IPS-NIHi11 (cell line): ENCODE measurements around the gene CBFA2T2.
"Not testable (repeated sequence)": the region's sequence is repeated elsewhere in the genome, so short reads cannot be mapped to it uniquely, and the experiment has no call there.

Experiments used
- DNase-seq: peaks from one replicate; pipeline ENCODE4 v3.0.0; 2012; ENCODE audit warnings: mixed read lengths, low spot score

CBFA2T2 gene

DNA sequence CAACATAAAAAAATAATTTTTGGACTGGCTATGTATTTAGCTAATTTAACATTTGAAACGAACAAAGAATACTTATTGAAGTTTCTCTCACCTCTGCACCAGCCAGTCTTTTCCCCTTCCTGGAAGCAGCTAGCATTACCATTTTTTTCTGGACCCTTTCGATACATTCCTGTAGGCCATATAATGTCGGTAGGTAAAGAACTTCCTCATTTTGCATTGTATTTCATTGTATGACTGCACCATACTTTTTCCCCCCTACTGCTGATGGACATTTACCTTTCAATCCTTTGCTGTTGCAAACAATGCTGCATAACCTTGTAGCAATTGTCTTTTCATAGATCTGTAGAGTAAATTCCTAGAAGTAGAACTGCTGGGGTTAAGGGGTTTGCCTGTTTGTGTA, 17.6 kb downstream of the CBFA2T2 start:
- DNase-seq, result no peak

DNA sequence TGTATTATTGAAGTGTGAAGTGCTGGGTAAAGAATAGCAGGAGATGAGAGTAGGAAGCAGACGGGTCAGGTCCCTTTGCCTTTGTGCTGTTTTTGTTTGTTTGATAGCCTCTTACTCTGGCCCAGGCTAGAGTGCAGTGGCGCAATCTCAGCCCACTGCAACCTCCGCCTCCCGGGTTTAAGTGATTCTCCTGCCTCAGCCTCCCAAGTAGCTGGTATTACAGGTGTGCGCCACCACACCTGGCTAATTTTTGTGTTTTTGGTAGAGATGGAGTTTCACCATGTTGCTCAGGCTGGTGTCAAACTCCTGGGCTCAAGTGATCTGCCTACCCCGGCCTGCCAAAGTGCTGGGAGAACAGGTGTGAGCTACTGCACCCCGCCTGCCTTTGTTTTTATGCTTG, 18.1 kb downstream of the CBFA2T2 start:
- not testable (repeated sequence) for DNase-seq

DNA sequence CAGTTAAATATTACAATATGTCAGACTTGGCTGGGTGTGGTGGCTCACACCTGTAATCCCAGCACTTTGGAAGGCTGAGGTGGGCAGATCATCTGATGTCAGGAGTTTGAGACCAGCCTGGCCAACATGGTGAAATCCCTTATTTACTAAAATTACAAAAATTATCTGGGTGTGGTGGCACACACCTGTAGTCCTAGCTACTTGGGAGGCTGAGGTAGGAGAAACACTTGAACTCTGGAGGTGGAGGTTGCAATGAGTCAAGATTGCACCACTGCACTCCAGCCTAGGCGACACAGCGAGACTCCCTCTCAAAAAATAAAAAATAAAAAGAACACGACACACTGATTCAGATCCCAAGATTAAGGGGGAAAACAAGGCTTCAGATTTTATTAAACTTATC, 19.2 kb downstream of the CBFA2T2 start:
- DNase-seq, result not testable (repeated sequence)

DNA sequence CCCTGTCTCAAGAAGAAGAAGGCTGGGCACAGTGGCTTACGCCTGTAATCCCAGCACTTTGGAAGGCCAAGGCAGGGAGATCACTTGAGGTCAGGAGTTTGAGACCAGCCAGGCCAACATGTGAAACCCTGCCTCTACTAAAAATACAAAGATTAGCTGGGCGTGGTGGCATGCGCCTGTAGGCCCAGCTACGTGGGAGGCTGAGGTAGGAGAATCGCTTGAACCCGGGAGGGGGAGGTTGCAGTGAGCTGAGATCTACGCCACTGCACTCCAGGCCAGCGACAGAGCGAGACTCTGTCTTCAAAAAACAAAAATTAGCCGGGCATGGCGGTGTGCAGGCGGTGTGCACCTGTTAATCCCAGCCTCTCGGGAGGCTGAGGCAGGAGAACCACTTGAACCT, 22.0 kb downstream of the CBFA2T2 start:
- DNase-seq, result not testable (repeated sequence)

DNA sequence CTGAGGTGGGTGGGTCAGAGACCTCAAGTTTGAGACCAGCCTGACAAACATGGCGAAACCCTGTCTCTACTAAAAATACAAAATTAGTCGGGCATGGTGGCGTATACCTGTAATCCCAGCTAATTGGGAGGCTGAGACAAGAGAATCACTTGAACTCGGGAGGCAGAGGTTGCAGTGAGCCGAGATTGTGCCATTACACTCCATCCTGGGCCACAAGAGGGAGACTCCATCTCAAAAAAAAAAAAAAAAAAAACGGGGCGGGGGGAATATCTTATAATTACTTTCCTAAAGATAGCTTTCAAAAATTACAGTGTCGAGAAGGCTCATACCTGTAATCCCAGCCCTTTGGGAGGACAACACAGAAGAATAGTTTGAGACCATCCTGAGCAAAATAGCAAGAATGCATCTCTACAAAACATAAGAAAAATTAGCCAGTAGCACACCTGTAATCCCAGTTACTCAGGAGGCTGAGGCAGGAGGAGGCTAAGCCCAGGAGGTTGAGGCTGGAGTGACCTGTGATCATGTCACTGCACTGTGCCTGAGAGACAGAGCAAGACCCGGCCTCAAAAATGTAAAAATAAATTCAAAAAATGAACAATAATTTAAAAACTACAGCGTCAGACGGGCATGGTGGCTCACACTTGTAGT, 25.8 kb downstream of the CBFA2T2 start:
- no peak for DNase-seq

DNA sequence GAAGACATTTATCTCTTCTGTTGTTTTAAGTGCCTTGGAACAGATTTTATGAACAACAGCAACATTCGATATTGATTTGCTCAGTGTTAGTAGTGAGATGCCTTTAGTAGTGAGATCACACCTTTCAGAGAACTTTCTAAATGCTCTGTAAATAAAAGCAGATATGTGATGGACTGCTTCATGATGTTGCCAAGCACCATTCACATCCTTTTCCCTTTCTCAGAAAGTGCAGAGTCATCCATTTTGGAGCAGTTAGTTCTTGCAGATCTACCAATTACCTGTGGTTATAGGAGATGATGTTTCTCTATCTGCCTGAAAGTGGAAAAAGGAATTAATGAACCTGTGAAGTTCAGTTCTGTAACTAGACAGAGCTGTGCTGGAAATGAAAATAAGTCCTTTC, 27.0 kb downstream of the CBFA2T2 start:
- DNase-seq, result no peak

DNA sequence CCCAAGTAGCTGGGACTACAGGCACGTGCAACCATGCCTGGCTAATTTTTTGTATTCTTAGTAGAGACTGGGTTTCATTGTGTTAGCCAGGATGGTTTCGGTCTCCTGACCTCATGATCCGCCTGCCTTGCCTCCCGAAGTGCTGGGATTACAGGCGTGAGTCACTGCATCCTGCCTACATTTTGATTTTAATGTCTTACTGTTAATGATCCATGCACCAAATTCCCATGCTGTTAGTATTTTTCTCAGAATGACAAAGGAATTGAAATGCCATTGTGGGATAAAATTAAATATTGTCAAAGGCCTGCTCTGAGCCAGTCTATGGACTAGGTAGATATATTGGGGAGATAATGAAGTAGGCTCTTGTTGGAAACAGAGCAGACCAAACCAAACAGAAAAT, 28.2 kb downstream of the CBFA2T2 start:
- no peak for DNase-seq

DNA sequence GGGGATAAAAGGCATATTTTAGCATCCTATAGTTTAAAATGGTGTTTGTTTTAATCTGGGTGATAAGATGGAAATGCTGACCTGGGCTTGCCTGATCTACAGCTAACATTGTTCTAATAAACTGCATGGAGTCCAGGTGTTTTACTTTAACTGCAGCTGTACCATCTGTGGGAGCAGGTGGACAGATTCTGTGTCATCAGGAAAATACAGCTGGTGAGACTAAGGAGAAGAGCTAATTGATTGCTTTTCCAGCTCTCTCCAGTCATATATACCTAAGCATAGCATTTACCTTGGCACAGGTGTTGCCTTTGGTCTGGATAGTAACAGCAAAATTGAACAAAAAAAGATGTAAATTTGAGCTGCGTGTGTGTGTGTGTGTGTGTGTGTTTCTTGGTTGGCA, 31.6 kb downstream of the CBFA2T2 start:
- no peak for DNase-seq

DNA sequence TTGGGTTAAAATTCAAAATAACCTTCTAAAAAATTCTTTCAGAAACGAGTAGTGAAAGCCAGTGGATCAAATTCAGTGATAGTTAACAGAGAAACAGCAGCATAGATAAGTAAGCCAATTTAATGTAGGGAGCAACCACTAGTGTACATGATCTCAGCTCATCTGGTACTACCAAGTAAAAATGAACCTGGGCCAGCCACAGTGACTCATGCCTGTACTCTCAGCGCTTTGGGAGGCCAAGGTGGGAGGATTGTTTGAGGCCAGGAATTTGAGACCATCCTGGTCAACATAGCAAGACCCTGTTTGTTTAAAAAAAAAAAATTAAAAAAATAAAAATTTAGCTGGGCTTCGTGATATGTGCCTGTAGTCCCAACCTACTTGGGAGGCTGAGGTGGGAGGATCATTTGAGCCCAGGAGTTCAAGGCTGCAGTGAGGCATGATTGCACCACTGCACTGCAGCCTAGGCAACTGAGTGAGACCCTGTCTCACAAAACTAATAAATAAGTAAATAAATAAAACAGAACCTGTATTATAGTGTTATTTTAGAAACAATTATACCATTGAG, 32.4 kb downstream of the CBFA2T2 start:
- no peak for DNase-seq

DNA sequence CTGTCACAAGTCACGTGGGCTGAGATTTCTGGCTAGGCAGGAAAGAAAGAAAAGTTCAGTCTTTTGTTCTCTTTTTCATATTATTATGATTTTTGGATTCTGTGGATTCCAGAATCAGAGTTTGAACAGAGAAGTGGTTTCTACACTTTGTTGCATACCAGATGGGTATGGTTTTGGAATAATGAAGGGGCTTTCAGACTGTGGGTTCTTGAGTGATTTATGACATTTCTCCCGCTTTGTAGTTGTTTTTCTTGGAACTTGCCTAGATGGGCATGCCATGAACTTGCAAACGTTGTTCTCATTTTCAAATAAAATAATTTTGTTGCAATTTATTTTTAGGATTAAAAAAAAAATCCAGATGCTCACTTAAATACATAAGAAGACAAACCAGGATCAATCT, 34.4 kb downstream of the CBFA2T2 start:
- no peak for DNase-seq

DNA sequence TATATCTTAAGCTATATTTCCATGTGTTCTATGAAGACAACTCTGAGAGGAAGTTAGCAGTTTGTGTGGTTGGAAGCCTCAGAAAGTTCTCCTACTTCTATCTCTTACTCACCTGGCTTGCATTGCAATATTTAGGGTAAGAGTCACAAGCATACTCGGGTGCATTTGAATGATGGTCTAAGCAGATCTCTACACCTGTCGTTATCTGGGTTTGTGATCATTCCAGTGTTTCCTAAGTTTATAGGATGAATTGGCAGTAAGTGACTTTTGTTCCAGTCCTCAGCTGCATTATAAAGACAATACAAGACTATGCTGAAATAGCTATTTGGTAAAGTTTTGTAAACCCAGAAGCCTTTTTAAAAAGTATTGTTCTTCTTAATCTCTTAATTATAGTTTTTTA, 36.9 kb downstream of the CBFA2T2 start:
- no peak for DNase-seq

DNA sequence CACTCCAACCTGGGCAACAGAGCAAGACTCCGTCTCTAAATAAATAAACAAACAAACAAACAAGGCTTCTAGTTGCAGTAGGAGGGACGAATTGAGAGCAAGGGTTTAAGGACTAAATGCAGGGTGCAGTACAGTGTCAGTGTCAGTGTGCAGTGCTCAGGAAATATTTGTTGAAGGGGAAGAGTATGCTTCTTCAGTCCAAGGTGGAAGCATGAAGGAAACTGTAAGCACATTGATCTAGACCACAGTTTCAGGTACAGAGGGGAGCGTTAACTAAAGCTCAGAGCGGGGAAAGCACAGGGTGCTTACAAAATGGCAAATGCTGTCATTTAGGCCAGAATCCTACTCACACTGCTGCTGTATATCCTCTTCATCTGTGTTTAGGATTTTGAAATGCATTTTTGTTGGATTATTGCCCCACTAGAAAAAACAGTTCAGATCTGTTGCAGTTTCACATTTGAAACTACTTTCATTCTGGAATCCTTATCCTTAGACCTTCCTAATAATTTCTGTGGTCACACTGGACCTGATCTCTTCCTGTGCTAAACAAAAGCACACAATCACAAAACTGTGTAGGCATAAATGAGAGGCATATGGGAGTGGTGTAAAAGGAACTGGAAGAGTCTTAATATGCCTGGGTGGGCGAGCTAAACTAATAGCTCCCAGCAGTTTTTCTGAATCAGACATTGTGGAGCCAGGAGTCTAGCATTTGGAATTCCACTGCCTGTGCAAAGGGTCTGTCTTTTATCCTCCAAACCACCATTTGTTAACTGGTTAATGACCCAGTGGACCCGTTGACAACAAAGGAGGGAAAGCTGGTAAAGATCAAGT, 41.4 kb downstream of the CBFA2T2 start:
- no peak for DNase-seq

DNA sequence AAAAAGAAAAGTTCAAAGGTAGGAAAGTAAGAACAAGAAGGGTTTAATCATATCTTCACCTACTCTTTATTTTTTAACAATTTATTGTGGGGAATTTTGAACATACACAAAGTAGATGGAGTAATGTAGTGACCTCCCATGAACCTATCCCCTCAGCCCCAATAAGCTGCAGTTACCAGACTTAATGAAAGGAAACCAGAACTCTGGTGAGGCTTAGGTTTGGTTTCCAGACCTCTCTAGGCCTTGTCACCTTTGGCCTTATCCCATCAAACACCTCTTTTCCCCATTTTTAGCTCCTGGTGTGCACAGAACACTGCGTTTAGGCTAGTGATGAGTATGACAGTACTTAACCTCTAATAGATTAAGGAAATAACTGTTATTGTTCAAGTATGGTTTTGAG, 42.0 kb downstream of the CBFA2T2 start:
- no peak for DNase-seq

DNA sequence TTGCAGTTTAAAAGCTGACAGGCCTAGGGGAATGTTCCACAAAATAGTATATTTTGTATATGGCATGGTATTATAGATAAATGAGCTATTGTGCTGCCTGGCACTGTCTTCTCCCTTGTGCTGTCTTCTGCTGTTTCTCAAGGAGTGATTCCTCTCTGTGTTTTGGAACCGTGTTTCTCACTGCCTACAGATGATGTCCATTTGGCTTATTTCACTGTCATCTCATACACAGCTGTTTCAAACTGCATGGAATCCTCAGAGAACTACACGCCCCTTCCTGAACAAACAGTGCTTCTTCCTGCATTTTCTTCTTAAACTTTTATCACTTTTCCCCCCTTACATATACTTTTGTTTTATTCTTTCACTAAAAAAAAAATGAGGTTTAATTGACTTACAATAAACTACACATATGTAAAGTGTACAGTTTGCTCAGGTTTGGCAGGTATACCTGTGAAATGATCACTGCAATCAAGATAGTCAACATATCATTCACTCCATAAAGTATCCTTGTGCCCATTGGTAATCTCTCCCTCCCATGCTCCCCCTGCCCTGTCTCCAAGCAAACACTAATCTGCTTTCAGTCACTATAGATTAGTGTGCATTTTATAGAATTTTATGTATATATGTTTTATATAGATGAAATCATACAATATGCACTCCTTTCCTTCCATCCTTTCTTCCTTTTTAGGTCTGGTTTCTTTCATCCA, 43.0 kb downstream of the CBFA2T2 start:
- DNase-seq, result no peak

DNA sequence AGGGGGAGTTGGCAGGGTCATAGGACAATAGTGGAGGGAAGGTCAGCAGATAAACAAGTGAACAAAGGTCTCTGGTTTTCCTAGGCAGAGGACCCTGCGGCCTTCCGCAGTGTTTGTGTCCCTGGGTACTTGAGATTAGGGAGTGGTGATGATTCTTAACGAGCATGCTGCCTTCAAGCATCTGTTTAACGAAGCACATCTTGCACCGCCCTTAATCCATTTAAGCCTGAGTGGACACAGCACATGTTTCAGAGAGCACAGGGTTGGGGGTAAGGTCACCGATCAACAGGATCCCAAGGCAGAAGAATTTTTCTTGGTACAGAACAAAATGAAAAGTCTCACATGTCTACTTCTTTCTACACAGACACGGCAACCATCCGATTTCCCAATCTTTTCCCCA, 45.8 kb downstream of the CBFA2T2 start:
- DNase-seq, result not testable (repeated sequence)

DNA sequence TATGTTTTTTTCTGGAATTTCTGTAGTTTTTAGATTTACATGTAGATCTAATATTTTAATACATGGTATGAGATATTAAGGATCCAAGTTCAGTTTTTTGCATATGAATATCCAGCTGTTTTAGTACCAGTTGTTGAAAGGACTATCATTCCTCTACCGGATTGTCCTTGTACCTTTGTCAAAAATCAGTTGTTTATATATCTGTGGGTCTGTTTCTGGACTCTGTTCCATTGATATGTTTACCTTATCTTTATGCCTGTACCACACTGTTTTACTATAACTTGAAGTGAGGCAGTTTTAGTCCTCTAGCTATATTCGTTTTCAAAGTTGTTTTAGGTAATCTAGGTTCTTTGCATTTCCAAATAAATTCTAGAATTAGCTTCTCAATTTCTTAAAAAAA, 47.7 kb downstream of the CBFA2T2 start:
- DNase-seq, result no peak

DNA sequence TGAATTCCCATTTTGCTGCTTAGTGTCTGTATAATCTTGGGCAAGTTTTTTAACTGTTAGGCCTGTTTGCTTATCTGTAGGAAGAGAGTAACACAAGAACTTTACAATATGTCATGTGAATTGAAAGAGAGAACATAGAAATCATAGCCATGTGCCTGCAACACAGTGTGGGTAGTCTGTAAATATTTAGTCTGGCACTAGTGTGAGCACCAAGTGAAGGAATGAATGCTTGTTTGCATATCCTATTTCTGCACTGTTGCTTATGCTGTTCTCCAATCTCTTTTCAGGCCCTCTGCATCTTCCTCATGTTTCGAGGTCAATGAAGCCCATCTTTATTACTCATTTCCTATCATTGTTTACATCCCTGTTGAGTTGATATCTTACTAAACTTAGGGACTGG, 49.2 kb downstream of the CBFA2T2 start:
- no peak for DNase-seq

DNA sequence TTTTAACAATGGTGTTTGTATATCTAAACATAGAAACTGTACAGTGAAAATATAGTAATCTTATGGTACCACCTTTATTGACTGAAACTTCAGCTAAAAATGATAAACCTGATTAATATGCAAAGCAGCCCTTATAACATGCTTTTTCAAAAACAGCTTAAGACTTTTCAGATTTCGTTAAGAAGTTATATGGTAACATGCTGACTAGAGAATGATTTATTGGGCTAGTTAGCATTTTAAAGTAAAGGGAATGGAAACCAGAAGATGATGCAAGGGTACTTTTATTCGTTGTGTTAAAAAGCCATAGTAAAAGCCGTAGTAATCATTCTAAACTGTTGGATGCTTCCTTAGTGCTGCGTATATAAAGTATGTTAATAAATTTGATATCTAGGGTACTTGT, 50.5 kb downstream of the CBFA2T2 start:
- DNase-seq, result no peak

DNA sequence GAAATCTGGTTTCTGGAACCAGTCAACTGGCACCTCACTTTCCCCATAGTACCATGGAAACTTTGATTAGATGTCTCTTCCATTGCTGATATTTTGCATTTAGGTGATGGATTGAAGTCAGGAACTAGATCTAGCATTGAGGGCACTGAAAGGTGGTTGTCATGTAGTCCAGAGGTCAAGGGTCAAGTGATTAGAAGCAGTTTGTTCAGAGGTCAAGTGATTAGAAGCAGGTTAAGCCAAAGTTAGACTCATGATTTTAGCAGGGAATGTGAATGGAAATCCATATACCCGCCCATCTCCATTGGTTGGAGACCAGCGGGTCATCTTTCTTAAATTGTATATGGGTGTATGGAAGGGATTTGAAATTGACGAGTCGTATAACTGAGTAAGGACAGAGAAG, 51.2 kb downstream of the CBFA2T2 start:
- DNase-seq, result no peak

DNA sequence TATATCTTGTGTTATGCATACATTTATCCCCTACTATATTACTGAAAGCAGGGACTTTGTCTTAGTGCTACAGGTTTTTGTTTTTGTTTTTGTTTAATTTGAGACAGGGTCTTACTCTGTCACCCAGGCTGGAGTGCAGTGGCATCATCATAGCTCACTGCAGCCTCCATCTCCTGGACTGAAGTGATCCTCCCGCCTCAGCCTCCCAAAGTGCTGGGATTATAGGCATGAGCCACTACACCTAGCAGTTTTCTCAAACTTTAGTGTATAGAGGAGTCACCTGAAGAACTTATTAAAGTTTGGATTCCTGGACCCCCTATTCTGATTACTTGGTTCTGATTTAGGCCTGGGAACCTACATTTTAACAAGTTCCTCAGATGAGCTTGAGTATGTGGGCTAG, 51.9 kb downstream of the CBFA2T2 start:
- DNase-seq, result no peak

DNA sequence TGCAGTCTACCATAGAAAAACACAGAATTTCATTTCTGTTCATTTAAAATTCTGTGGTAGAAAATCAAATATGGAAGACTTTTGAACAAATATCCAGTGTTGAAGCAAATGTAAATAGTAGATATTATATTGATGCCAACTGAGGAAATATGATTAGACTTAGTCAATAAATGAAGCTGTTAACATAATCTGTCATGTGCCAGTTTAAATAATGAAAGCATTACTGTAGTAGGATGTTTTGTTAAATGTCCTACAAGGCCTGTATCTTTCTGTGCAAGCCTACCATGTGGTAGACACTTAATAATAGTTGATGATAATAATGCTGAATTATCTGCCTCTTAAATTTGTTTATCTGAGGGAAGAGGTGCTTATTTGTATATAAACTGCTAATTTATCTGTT, 55.9 kb downstream of the CBFA2T2 start:
- DNase-seq, result no peak

DNA sequence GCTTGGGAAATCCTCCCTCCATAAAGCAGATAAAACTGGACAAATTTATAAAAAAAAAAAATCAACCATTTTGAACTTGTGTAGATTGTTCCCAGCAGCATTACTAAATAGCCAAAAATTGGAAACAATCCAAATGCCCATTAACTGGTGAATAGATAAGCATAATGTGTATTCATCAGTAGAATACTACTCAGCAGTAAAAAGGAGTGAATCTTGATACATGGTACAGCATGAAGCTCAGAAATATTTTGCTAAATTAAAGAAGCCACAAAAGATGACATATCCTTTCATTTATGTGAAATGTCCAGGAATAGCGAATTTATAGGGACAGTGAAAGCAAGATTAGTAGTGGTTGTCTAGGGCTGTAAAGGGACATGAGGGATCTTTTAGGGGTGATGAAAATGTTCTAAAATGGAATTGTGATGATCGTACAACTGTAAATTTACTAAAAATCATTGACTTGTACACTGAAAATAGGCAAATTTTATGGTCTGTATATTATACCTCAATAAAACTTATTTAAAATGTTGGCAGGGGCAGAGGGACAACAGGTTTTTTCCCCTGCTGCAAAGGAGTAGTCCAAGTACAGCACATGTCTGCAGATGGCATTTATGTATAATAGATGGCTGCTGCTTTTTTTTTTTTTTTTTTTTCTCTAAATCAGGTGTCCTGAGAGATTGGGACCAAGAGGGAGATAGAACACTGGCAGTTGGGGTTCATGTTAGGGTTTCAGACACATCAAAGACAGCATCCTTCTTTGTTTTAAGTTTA, 59.5 kb downstream of the CBFA2T2 start:
- no peak for DNase-seq
